Keratinocyte (primary cell): ENCODE data around the gene TXNRD2. TPM values are rescaled to one million over a fixed set of nuclear protein-coding genes. Genes with fewer than 3 reads are reported as not detected.

Source experiments
- DNase-seq: peaks from one replicate; pipeline ENCODE4 v3.0.0-alpha.2; 2011; ENCODE audit warnings: low read depth, missing footprints, low spot score
- FAIRE-seq: peaks from 2 replicates; lab custom pipeline; 2011; peaks lifted over from hg19 to GRCh38; lab: Jason Lieb, UNC
- H2AFZ ChIP-seq: 2 replicates; pipeline ENCODE4 v1.6.0; 2012; ENCODE audit warnings: low read length, control low read depth, inconsistent platforms; ENCODE audit not compliant: control insufficient read depth
- H3K27ac ChIP-seq: 2 replicates; pipeline ENCODE4 v1.5.1; 2011; ENCODE audit warnings: low read length; ENCODE audit not compliant: control insufficient read depth, insufficient read depth
- H3K27me3 ChIP-seq: 3 replicates; pipeline ENCODE4 v1.6.0; 2011; ENCODE audit warnings: low read length; ENCODE audit not compliant: control insufficient read depth, insufficient read depth; ENCODE audit errors: extremely low read depth
- H3K36me3 ChIP-seq, 2 experiments: 2 replicates in 1 of 2; 3 replicates in 1 of 2; pipeline ENCODE4 v1.5.1; 2011; ENCODE audit warnings: low read length in 2 of 2, mild to moderate bottlenecking in 1 of 2; ENCODE audit not compliant: control insufficient read depth in 2 of 2, insufficient read depth in 2 of 2; ENCODE audit errors: extremely low read depth in 1 of 2
- H3K4me1 ChIP-seq: 3 replicates; pipeline ENCODE4 v1.5.1; 2011; ENCODE audit warnings: low read length; ENCODE audit not compliant: control insufficient read depth, insufficient read depth; ENCODE audit errors: extremely low read depth
- H3K4me2 ChIP-seq: 3 replicates; pipeline ENCODE4 v1.6.0; 2011; ENCODE audit warnings: low read depth, low read length; ENCODE audit not compliant: control insufficient read depth, insufficient read depth; ENCODE audit errors: extremely low read depth
- H3K4me3 ChIP-seq, 3 experiments: fragments of 200-600 bp in 1 of 3; sonication (generic) in 1 of 3; 2 replicates in 2 of 3; 3 replicates in 1 of 3; pipeline ENCODE4 v1.5.1; 2011 to 2016; ENCODE audit warnings: low read length in 3 of 3, mild to moderate bottlenecking in 3 of 3, control low read depth in 2 of 3, inconsistent platforms in 1 of 3, low read depth in 1 of 3, mixed read lengths in 1 of 3, mixed run types in 1 of 3, moderate library complexity in 1 of 3; ENCODE audit not compliant: control insufficient read depth in 2 of 3, insufficient read depth in 2 of 3; ENCODE audit errors: extremely low read depth in 1 of 3
- H3K79me2 ChIP-seq: 2 replicates; pipeline ENCODE4 v1.6.0; 2012; ENCODE audit warnings: low read length; ENCODE audit not compliant: control insufficient read depth, insufficient read depth
- H3K9ac ChIP-seq: 3 replicates; pipeline ENCODE4 v1.6.0; 2011; ENCODE audit warnings: low read length; ENCODE audit not compliant: control insufficient read depth, insufficient read depth; ENCODE audit errors: extremely low read depth
- H3K9me1 ChIP-seq: 3 replicates; pipeline ENCODE4 v1.6.0; 2011; ENCODE audit warnings: low read length; ENCODE audit not compliant: control insufficient read depth, insufficient read depth; ENCODE audit errors: extremely low read depth
- H3K9me3 ChIP-seq: 2 replicates; pipeline ENCODE4 v1.5.1; 2012; ENCODE audit warnings: low read depth, low read length; ENCODE audit not compliant: control insufficient read depth
- H4K20me1 ChIP-seq: 3 replicates; pipeline ENCODE4 v1.6.0; 2011; ENCODE audit warnings: low read length; ENCODE audit not compliant: control insufficient read depth, insufficient read depth; ENCODE audit errors: extremely low read depth
- EZH2 ChIP-seq: IDR thresholded peaks from one replicate; pipeline ENCODE4 v1.6.1; 2012; ENCODE audit warnings: inconsistent platforms, mild to moderate bottlenecking, low read length, moderate library complexity
- dilution Hi-C: fragments of 300-500 bp; cut with MboI; formaldehyde crosslinking; loops from one replicate; pipeline ENCODE4 v1.7.0; 2020; ENCODE audit warnings: low sequenced_read_pairs; ENCODE audit not compliant: extremely low pct_ligation_motif_present
- polyA plus RNA-seq, 5 experiments: library from polyadenylated mRNA; depleted of rRNA in 3 of 5; stranded (reverse) in 3 of 5; stranded (forward) in 1 of 5; unstranded in 1 of 5; fragments of >200 nt; gene quantifications; 1 replicate in 1 of 5; 2 replicates in 3 of 5; 3 replicates in 1 of 5; pipeline versions ENCODE4 v1.2.1 to v1.2.3, GENCODE V29; 2011 to 2012; ENCODE audit warnings: missing spikeins in 2 of 5, low read depth in 1 of 5, low replicate concordance in 1 of 5
- TF ChIP-seq, protein P1 (sequence below), 3 experiments: IDR thresholded peaks in 1 of 3; conservative IDR thresholded peaks in 1 of 3; optimal IDR thresholded peaks in 1 of 3; 2 replicates in 2 of 3; 3 replicates in 1 of 3; pipeline versions ENCODE3 to v1.5.1; 2011; ENCODE audit warnings: low read length in 3 of 3, mild to moderate bottlenecking in 3 of 3, moderate library complexity in 2 of 3, control low read depth in 1 of 3, inconsistent platforms in 1 of 3; ENCODE audit not compliant: insufficient read depth in 2 of 3; ENCODE audit errors: extremely low read depth in 1 of 3

Gene TXNRD2
- polyA plus RNA-seq, 1 donor (not counting 4 experiments of a cell fraction or from before 2014, with no cell fraction given) = 16.0 TPM

DNA sequence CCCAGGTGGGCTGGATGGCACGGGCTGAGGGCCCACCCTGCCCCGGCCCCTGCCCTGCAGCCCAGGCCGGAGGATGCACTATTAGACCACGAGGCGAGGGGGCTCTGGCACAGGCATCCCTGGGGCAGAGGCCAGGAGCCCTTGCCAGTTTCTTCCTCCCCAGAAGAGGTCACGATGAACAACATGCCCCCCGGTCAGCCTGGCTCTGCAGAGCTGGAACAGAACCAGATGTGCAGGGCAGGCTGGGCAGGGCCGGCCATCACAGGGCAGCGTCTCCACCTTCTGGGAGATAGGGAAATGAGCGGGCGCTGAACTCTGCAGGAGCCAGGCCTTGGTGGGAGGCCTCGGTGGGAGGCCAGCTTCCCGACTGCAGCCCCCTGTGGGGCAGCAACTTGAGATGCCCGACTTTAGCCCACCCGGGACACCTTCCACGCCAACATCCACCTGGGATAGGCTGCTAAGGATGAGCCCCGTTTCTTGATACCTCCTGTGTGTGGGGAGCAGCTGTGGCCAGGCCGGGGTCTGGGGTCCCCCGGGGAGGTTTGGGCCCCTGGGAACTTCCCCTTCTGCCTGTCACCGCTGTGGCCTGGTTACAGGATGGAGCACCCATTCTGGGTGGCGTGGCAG lies 65.2 kb downstream of the TXNRD2 start:
- Histone ChIP-seq H3K4me2 (no peak overlapping the region), H3K4me3 (no peak overlapping the region)
- dilution Hi-C loops = no loop called here

DNA sequence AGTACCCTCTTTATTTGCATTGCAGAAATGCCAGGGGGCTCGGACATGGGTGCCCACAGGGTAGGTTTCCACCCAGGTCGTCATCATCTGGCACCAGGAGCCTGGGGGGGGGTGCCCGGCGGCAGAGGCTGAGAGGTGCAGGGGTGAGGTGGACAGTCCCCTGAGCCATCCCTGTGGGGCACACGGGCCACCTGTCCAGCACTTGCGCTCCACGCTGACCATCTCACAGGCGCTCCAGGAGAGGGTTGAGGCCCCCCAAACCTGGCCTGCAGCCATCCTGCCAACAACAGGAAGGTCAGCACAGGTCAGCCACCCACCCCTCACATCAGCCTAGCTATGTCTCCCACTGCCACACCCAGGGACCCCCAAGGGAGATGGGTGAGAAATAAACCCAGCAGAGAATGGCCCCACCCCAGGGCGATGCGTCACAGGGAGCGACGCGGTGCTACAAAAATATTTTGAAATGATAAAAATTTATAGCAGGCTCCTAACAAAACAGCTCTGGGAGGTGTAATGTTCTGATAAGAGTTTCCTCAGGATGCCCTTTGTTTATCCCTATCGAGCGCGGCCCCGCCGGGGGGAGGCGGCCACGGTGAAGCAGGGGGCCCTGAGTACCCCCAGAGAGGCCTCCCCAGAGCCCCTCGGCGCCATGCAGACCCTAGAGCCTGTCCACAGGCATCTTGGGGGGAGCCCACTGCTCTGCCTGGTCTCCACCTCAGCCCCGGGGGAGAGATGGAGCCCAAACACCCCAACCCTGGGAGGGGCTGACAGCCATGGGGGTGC lies 65.9 kb downstream of the TXNRD2 start:
- Histone ChIP-seq H2AFZ (no peak overlapping the region), H3K9me1 (no peaks in the 10 kb centered on the region), H3K4me1 (peaks cover 38% of the 10 kb centered on the region), H3K36me3 (no peaks in the 10 kb centered on the region), H3K9me3 (no peaks in the 10 kb centered on the region), H3K27me3 (no peaks in the 10 kb centered on the region), H3K27ac (peak overlapping the region; percentile 14), H3K4me2 (no peak overlapping the region), H3K9ac (peak overlapping the region; percentile 15), H4K20me1 (no peaks in the 10 kb centered on the region), H3K4me3 (no peak overlapping the region), H3K79me2 (peaks cover 8% of the 10 kb centered on the region)
- DNase-seq = no peak
- TF ChIP-seq EZH2 = no peak
- TF ChIP-seq, protein P1, sequence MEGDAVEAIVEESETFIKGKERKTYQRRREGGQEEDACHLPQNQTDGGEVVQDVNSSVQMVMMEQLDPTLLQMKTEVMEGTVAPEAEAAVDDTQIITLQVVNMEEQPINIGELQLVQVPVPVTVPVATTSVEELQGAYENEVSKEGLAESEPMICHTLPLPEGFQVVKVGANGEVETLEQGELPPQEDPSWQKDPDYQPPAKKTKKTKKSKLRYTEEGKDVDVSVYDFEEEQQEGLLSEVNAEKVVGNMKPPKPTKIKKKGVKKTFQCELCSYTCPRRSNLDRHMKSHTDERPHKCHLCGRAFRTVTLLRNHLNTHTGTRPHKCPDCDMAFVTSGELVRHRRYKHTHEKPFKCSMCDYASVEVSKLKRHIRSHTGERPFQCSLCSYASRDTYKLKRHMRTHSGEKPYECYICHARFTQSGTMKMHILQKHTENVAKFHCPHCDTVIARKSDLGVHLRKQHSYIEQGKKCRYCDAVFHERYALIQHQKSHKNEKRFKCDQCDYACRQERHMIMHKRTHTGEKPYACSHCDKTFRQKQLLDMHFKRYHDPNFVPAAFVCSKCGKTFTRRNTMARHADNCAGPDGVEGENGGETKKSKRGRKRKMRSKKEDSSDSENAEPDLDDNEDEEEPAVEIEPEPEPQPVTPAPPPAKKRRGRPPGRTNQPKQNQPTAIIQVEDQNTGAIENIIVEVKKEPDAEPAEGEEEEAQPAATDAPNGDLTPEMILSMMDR (optimal IDR thresholded peaks at IDR 0.05 in 1 of 3, IDR thresholded peaks at IDR 0.05 in 1 of 3, conservative IDR thresholded peaks at IDR 0.05 in 1 of 3; ENCODE audit: extremely low read depth in 1 of 3, insufficient read depth in 2 of 3, low read length in 3 of 3) = no peak
- dilution Hi-C loops = no loop called here
- FAIRE-seq = no peak

More for the DNA sequence above, 65.2 kb downstream of the TXNRD2 start:
- peaks cover 8% of the 10 kb centered on the region for H3K79me2 ChIP-seq
- peaks cover 46% of the 10 kb centered on the region for H3K4me1 ChIP-seq
- TF ChIP-seq, protein P1 (optimal IDR thresholded peaks at IDR 0.05 in 1 of 3, IDR thresholded peaks at IDR 0.05 in 1 of 3, conservative IDR thresholded peaks at IDR 0.05 in 1 of 3; ENCODE audit: extremely low read depth in 1 of 3, insufficient read depth in 2 of 3, low read length in 3 of 3) = peak in 1 of 3 experiments; percentile 27
- no peak for TF ChIP-seq EZH2
- H2AFZ ChIP-seq = no peak overlapping the region
- no peaks in the 10 kb centered on the region for H3K27me3 ChIP-seq
- H4K20me1 ChIP-seq = no peaks in the 10 kb centered on the region
- FAIRE-seq = no peak
- no peaks in the 10 kb centered on the region for H3K9me3 ChIP-seq
- H3K36me3 ChIP-seq = no peaks in the 10 kb centered on the region
- no peak for DNase-seq
- no peaks in the 10 kb centered on the region for H3K9me1 ChIP-seq
- no peak overlapping the region for H3K9ac ChIP-seq
- no peak overlapping the region for H3K27ac ChIP-seq
